NCI-H2227 treated with DMSO at 0.1 percent for 48 hours (cell line): Measurements from ENCODE around the gene ALOX12B.
"Not testable (repeated sequence)": the region's sequence is repeated elsewhere in the genome, so short reads cannot be mapped to it uniquely, and the experiment has no call there.

Experiments used
- DNase-seq: peaks from one replicate; lab custom pipeline; 2025; lab: John Stamatoyannopoulos, UW

ALOX12B gene

DNA sequence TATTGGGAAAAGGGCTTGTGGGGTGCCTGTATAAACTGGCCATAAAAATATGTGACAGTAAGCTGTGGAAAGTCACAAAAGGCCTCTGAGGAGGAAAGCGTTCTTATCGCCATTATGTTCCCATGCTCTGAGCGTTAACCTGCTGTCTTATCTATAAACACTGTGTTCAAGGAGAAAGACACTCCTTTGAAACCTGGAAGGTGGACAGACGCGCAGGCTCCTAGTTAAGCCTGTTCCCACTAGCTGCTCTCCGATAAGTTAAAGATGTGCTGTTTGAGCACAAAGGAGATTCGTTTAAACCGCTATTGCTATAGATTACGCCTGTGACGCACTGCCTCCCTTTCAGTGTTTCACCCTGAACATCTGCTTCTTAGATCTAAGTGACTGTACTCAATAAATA lies 5.2 kb downstream of the ALOX12B start:
- no peak for DNase-seq

GRCh38 chr17:8081876-8082275 lies 5.6 kb downstream of the ALOX12B start:
- DNase-seq: no peak

GRCh38 chr17:8080799-8081219 lies 6.7 kb downstream of the ALOX12B start:
- DNase-seq: no peak

- no peak for DNase-seq
Observed at GRCh38 chr17:8080208-8080798, 7.2 kb downstream of the ALOX12B start.

GRCh38 chr17:8079291-8080207 lies 8.0 kb downstream of the ALOX12B start:
- peak; percentile 69 for DNase-seq

DNA sequence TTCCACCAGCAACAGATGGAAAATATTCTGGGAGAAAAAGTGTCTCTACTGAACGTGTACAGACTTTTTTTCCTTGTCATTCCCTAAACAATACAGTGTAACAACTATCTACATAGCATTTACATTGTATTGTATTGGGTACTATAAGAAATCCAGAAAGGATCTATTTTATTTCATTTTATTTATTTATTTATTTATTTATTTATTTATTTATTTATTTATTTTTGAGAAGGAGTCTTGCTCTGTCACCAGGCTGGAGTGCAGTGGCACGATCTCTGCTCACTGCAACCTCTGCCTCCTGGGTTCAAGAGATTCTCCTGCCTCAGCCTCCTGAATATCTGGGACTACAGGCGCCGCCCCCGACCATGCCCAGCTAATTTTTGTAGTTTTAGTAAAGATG lies 9.6 kb downstream of the ALOX12B start:
- not testable (repeated sequence) for DNase-seq

- no peak for DNase-seq
Observed at GRCh38 chr17:8076502-8077266, 10.8 kb downstream of the ALOX12B start.

GRCh38 chr17:8075574-8076342 lies 11.8 kb downstream of the ALOX12B start:
- DNase-seq: no peak

DNA sequence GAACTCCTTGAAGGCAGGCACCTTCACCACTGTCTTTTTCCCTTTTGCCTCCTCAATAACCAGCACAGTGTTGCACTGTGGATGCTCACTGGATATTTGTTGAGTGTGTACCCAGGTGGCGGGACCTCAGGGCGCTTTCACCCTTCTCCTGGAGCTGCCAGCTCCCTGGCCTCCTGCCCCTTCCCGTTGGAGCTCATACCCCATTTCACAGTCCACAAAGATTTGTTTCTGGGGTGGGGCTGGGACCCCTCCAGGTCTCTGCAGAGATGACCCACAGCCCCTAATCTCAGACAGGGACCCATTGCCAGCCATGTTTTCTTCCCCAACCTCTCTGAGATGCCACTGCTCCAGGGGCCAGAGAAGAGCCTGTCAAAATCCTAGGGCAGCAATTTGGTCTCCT lies 12.4 kb downstream of the ALOX12B start:
- no peak for DNase-seq

- DNase-seq: no peak
Observed at GRCh38 chr17:8074554-8074953, 13.0 kb downstream of the ALOX12B start.

DNA sequence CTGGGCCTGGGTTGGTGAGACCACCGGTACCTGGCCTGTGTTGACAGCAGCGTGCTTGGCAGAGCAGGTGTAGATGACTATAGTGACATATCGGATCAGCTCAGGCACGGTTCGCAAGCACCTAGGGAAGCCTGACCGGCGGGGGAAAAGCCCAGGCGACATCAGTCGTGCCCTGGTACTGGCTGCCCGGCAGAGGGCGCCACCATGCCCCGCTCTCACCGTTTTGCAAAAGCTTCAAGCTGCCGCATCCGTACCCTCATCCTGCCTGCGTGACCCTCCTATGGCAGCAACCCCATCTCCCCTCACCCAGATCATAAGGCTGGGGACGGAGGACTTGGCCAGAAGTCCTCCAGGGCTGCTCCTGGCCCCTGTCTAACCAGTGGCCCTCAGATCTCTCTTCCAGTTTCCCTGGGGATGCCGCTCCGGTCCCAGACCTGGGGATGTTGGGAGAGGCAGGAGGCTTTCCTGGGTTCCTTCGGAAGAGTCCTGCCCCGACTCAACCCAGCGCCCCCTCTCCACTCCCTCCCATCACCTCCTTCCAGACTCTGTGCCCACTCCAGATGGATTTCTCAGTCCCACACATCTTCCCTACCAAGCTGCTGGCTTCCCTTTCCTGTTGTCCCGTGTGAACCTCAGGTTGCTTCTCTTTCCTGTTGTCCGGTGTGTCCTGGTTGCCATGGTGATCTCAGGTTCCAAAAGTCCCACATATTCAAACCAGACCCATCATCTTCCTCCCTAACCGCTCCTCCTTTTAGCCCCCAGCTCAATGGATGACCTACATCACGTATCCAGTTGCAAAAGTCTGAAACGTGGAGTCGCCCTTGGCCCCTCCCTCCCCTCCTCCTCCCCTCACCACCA lies 13.7 kb downstream of the ALOX12B start:
- DNase-seq: peak; percentile 25

DNA sequence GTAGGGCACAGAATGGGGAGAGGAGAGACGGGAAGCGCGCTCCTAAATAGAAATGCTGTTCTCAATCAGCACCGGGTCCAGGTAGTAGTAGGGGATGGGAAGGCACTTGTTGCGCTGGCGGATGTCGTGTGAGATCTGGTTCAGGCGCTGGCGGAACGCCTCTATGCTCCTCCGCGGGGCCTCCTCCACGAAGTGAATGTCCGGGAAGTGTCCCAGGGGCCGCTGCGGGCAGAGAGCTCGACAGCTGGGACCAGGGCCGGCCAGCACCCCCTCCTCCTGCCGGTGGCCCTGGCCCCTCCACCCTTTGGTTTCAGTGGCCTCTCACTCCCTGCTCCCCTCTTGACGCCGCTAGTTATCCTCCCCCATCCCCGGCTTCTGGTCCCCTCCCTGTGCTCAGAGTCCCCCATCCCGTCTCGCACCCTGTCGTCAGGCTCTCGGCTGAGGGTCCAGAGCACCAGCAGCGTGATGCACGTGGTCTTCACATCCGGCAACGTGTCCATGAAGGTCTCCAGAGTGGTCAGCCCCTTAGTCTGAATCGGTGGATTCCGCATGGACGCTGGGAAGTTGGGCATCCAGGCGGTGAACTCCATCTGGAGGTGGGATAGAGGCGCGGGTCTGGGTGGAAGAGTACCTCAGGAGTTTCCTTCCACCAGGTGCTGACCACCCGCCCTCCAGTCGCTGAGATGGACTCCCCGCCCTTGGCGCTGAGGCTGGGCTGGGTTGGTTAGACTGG lies 14.6 kb downstream of the ALOX12B start:
- no peak for DNase-seq

- DNase-seq: no peak
Observed at GRCh38 chr17:8072341-8072728, 15.2 kb downstream of the ALOX12B start.

DNA sequence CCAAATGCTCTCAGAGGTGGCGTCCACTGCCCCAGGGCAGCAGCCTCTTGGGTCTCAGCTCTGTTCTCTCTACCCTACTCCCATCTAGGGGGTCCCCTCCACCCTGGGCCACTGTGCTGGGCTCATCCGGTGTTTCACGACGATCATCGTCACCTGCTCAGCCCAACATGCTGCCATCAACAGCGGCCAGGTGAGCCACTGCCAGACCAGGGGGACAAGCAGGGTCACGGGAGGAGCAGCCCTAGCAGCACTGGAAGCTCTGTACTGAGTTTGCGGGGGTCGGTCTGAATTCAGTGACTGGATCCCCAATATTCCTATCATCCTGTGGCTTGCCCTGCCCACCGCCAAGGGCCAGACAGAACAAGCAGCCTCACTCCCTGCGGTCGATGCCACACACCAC lies 16.0 kb downstream of the ALOX12B start:
- no peak for DNase-seq

- DNase-seq: no peak
Observed at GRCh38 chr17:8069587-8069860, 18.0 kb downstream of the ALOX12B start.

- no peak for DNase-seq
Observed at GRCh38 chr17:8068736-8069586, 18.6 kb downstream of the ALOX12B start.

DNA sequence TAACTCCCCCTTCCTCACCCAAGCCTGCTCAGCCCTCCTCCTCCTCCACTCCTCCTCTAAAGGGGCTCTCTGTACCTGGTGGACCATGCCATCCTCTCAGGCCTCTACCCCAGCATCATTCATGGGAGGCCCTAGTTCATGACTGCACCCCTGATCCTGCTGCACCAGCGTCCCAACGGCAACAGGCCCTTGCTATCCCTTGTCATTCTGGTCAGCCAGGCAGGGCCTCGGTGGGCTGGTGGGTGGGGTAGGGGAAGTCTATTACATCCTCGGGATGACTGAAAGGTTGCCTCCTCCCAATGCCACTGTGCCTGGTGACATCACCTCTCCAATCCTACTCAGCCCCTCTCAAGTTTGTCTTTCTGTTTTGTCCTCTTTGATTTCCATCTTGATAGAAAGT lies 19.7 kb downstream of the ALOX12B start:
- no peak for DNase-seq

DNA sequence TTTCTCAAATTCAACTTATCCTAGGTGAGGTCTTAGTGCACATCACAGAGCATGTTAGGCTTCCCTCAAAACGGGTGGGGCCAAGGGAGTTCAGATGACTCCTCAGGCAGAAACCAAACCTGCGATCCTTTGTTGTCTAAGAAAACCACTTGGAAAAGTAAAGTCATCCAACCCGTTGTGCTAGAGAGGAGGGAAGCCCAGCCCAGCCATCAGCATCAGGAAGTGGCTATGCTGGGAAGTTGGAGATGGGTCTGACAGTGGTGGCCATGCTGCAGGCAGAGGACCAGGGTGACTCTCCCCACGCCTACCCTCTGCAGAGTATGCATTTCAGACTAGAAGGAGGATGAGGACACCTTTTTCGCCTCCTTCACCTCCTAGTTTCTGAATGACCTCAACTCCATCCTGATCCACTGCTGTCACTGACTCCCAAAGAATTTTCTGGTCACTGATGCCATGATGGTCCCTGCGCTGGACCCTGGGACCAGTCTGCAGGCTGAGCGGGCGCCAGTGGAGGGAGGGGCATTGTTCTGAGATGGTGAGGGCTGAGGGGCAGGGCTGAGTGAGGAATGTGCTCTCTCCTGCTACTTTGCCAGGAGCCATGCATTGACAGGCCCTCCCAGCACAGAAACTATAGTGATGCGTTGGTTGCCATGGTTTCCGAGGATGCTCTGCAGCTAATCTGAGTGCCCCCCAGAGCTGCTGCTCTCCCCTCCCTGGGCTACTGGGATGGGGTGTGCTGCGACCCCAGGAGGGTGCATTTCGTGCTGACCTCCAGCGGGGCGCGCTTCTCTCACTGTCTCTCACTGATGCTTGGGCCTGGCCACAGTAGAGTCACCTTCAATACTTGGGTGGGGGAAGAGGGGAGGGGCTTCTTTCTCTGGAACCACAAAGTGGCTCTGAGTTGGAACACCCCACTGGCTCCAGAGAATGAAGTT lies 20.4 kb downstream of the ALOX12B start:
- no peak for DNase-seq
